IMR-90 (cell line): Measurements from ENCODE around the gene LLPH. TPM values are rescaled to one million over a fixed set of nuclear protein-coding genes. Genes with fewer than 3 reads are reported as not detected.

ENCODE experiments used
- ATAC-seq: fragments of 200-7000 bp; cut with Tn5 transposase; 2 replicates; pipeline ENCODE4 v1.9.1; 2020; ENCODE audit warnings: low read depth, mild to moderate bottlenecking, moderate library complexity
- BruUV-seq: library from RNA; stranded (reverse); fragments of 400-500 nt; replicated peaks from 2 replicates; lab custom pipeline; 2021; lab: Mats Ljungman, UMichigan
- CTCF ChIA-PET: fragments of 300-600 bp; formaldehyde crosslinking; extraction: SDS; loops from one replicate; lab custom pipeline; 2021; ENCODE audit warnings: antibody characterized with exemption; lab: Yijun Ruan, JAX
- POLR2A ChIA-PET: fragments of 300-600 bp; sonication (Branson Sonifier 250); formaldehyde crosslinking; loops from one replicate; lab custom pipeline; 2022; ENCODE audit warnings: antibody characterized with exemption; ENCODE audit not compliant: unreplicated experiment; lab: Charles Lee
- DNase-seq: peaks from one replicate; pipeline ENCODE4 v3.0.0; 2013
- H2AFZ ChIP-seq: replicated peaks from 2 replicates; pipeline ENCODE3; 2013; ENCODE audit warnings: low read length, mild to moderate bottlenecking; ENCODE audit not compliant: poor library complexity
- H2AK5ac ChIP-seq: 2 replicates; pipeline ENCODE4 v1.6.1; 2013; ENCODE audit warnings: low read depth, low read length, inconsistent platforms
- H2AK9ac ChIP-seq: replicated peaks from 2 replicates; pipeline ENCODE3; 2013; ENCODE audit warnings: mild to moderate bottlenecking, low read depth, low read length, moderate library complexity; ENCODE audit not compliant: poor library complexity
- H2BK120ac ChIP-seq: 2 replicates; pipeline ENCODE4 v1.6.1; 2013; ENCODE audit warnings: low read depth, low read length, inconsistent platforms
- H2BK15ac ChIP-seq: 3 replicates; pipeline ENCODE4 v1.6.1; 2013; ENCODE audit warnings: low read depth, low read length, inconsistent platforms
- H2BK20ac ChIP-seq: 2 replicates; pipeline ENCODE4 v1.6.1; 2013; ENCODE audit warnings: low read depth, mild to moderate bottlenecking, inconsistent platforms, low read length, moderate library complexity
- H2BK5ac ChIP-seq: 2 replicates; pipeline ENCODE4 v1.6.1; 2013; ENCODE audit warnings: mild to moderate bottlenecking, low read depth, low read length, inconsistent platforms; ENCODE audit not compliant: poor library complexity, severe bottlenecking
- H3K14ac ChIP-seq: replicated peaks from 2 replicates; pipeline ENCODE4 v1.6.1; 2013; ENCODE audit warnings: low read depth, low read length, inconsistent platforms
- H3K18ac ChIP-seq: 2 replicates; pipeline ENCODE4 v1.6.1; 2013; ENCODE audit warnings: low read depth, low read length, control low read depth
- H3K23ac ChIP-seq: 2 replicates; pipeline ENCODE4 v1.6.1; 2013; ENCODE audit warnings: low read depth, low read length, inconsistent platforms
- H3K27ac ChIP-seq: 2 replicates; pipeline ENCODE4 v1.5.1; 2013; ENCODE audit warnings: mild to moderate bottlenecking, control low read depth, low read length; ENCODE audit not compliant: insufficient read depth
- H3K27me3 ChIP-seq: 2 replicates; pipeline ENCODE4 v1.6.1; 2013; ENCODE audit warnings: low read length; ENCODE audit not compliant: control insufficient read depth, insufficient read depth
- H3K36me3 ChIP-seq: 2 replicates; pipeline ENCODE4 v1.6.1; 2013; ENCODE audit warnings: low read length, mixed read lengths; ENCODE audit not compliant: control insufficient read depth, insufficient read depth
- H3K4ac ChIP-seq: 2 replicates; pipeline ENCODE4 v1.6.1; 2013; ENCODE audit warnings: low read depth, low read length, inconsistent platforms
- H3K4me1 ChIP-seq: 2 replicates; pipeline ENCODE4 v1.6.1; 2013; ENCODE audit warnings: low read length, mixed read lengths; ENCODE audit not compliant: control insufficient read depth, insufficient read depth
- H3K4me2 ChIP-seq: 2 replicates; pipeline ENCODE4 v1.6.1; 2013; ENCODE audit warnings: low read depth, mild to moderate bottlenecking, control low read depth, low read length, moderate library complexity
- H3K4me3 ChIP-seq: 2 replicates; pipeline ENCODE4 v1.5.1; 2013; ENCODE audit warnings: low read depth, mild to moderate bottlenecking, control low read depth, low read length, moderate library complexity; ENCODE audit not compliant: insufficient read depth
- H3K56ac ChIP-seq: 2 replicates; pipeline ENCODE4 v1.6.1; 2013; ENCODE audit warnings: low read length, inconsistent platforms; ENCODE audit not compliant: insufficient read depth; ENCODE audit errors: extremely low read depth
- H3K79me1 ChIP-seq, 2 experiments: 2 replicates each; pipeline ENCODE4 v1.6.1; 2013; ENCODE audit warnings: low read length in 2 of 2, inconsistent platforms in 1 of 2, low read depth in 1 of 2
- H3K9ac ChIP-seq: 2 replicates; pipeline ENCODE4 v1.6.1; 2013; ENCODE audit warnings: low read depth, low read length, control low read depth
- H3K9me1 ChIP-seq: 2 replicates; pipeline ENCODE4 v1.6.1; 2013; ENCODE audit warnings: low read length, inconsistent platforms; ENCODE audit not compliant: insufficient read depth
- H3K9me3 ChIP-seq: 2 replicates; pipeline ENCODE4 v1.6.1; 2013; ENCODE audit warnings: low read length; ENCODE audit not compliant: control insufficient read depth, insufficient read depth
- H4K20me1 ChIP-seq: 2 replicates; pipeline ENCODE4 v1.6.1; 2013; ENCODE audit warnings: low read length, inconsistent platforms; ENCODE audit not compliant: insufficient read depth
- H4K5ac ChIP-seq: 2 replicates; pipeline ENCODE4 v1.6.1; 2013; ENCODE audit warnings: mild to moderate bottlenecking, low read depth, low read length, control low read depth
- H4K8ac ChIP-seq, 2 experiments: 2 replicates each; pipeline ENCODE4 v1.6.1; 2013; ENCODE audit warnings: low read depth in 2 of 2, low read length in 2 of 2, control low read depth in 1 of 2, inconsistent platforms in 1 of 2
- H4K91ac ChIP-seq: 2 replicates; pipeline ENCODE4 v1.6.1; 2013; ENCODE audit warnings: low read depth, low read length, inconsistent platforms; ENCODE audit not compliant: insufficient read depth
- CEBPB ChIP-seq: IDR thresholded peaks from 2 replicates; pipeline ENCODE4 v1.6.1; 2012; ENCODE audit warnings: low read depth, low read length, improper control_type of control experiment
- CHD1 ChIP-seq: IDR thresholded peaks from 2 replicates; pipeline ENCODE4 v1.6.1; 2012; ENCODE audit warnings: low read depth, low read length, improper control_type of control experiment
- FOS ChIP-seq: fragments of 150-350 bp; IDR thresholded peaks from 2 replicates; pipeline ENCODE4 v1.6.1; 2016; ENCODE audit warnings: low read depth, low read length
- MAZ ChIP-seq: IDR thresholded peaks from 2 replicates; pipeline ENCODE4 v1.6.1; 2012; ENCODE audit warnings: low read depth, mild to moderate bottlenecking, low read length, improper control_type of control experiment, moderate library complexity, borderline replicate concordance
- MXI1 ChIP-seq: IDR thresholded peaks from 2 replicates; pipeline ENCODE4 v1.6.1; 2012; ENCODE audit warnings: low read depth, mild to moderate bottlenecking, low read length, moderate library complexity, borderline replicate concordance
- NFE2L2 ChIP-seq: fragments of 150-350 bp; IDR thresholded peaks from 2 replicates; pipeline ENCODE4 v1.6.1; 2016; ENCODE audit warnings: low read depth, mild to moderate bottlenecking, low read length
- POLR2A ChIP-seq: IDR thresholded peaks from 2 replicates; pipeline ENCODE4 v1.6.1; 2012; ENCODE audit warnings: mild to moderate bottlenecking, low read depth, low read length
- RAD21 ChIP-seq: IDR thresholded peaks from 2 replicates; pipeline ENCODE4 v1.6.1; 2012; ENCODE audit warnings: low read length, improper control_type of control experiment
- RCOR1 ChIP-seq: IDR thresholded peaks from 2 replicates; pipeline ENCODE4 v1.6.1; 2012; ENCODE audit warnings: mild to moderate bottlenecking, low read length, improper control_type of control experiment; ENCODE audit not compliant: insufficient replicate concordance
- RFX5 ChIP-seq: IDR thresholded peaks from 2 replicates; pipeline ENCODE4 v1.8.0; 2012; ENCODE audit warnings: low read depth, mild to moderate bottlenecking, low read length, moderate library complexity
- SMC3 ChIP-seq: fragments of 150-350 bp; IDR thresholded peaks from 2 replicates; pipeline ENCODE4 v1.6.1; 2016; ENCODE audit warnings: low read depth, mild to moderate bottlenecking, antibody characterized with exemption, low read length, moderate library complexity
- WGBS, 2 experiments: methylation state at CpG; one replicate each; pipeline versions ENCODE4 v1.1.5 to v1.1.7; 2013; ENCODE audit warnings: missing lambda C conversion rate in 2 of 2; ENCODE audit not compliant: insufficient read length in 1 of 2; ENCODE audit errors: extremely low coverage in 2 of 2; 5-methylcytosine and 5-hydroxymethylcytosine counted together
- dilution Hi-C: fragments of 300-500 bp; cut with HindIII; formaldehyde crosslinking; loops from one replicate; pipeline ENCODE4 v1.14.3; 2018; ENCODE audit warnings: low sequenced_read_pairs; ENCODE audit not compliant: unreplicated experiment
- in situ Hi-C: fragments of 300-500 bp; cut with MboI; formaldehyde crosslinking; loops from 3 replicates; pipeline ENCODE4 v1.14.3; 2019; ENCODE audit warnings: low sequenced_read_pairs, inconsistent platforms, mixed read lengths
- intact Hi-C: fragments of 100-400 bp; cut with micrococcal nuclease; formaldehyde crosslinking; loops from 2 replicates; pipeline ENCODE4 v1.10.0; 2022
- polyA plus RNA-seq, 3 experiments: library from polyadenylated mRNA; depleted of rRNA; stranded (reverse); fragments of >200 nt; gene quantifications; 2 replicates each; pipeline ENCODE4 v1.2.3, GENCODE V29; 2012; ENCODE audit warnings: low replicate concordance in 1 of 3
- total RNA-seq: library from RNA; depleted of rRNA; stranded (reverse); fragments of >200 nt; gene quantifications from 2 replicates; pipeline ENCODE4 v1.2.3, GENCODE V29; 2012
- TF ChIP-seq, protein P1 (sequence below): fragments of 150-350 bp; IDR thresholded peaks from 2 replicates; pipeline ENCODE4 v1.6.1; 2016; ENCODE audit warnings: low read depth, mild to moderate bottlenecking, low read length, moderate library complexity, borderline replicate concordance
- TF ChIP-seq, protein P2 (sequence below): fragments of 150-350 bp; IDR thresholded peaks from 2 replicates; pipeline ENCODE4 v1.6.1; 2017; ENCODE audit warnings: mild to moderate bottlenecking, antibody characterized with exemption, low read length, low read depth

Gene LLPH
- total and polyA plus RNA-seq, 2 of the 4 experiments (the other 2 are of a cell fraction), result 2.7 to 17.0 TPM

DNA sequence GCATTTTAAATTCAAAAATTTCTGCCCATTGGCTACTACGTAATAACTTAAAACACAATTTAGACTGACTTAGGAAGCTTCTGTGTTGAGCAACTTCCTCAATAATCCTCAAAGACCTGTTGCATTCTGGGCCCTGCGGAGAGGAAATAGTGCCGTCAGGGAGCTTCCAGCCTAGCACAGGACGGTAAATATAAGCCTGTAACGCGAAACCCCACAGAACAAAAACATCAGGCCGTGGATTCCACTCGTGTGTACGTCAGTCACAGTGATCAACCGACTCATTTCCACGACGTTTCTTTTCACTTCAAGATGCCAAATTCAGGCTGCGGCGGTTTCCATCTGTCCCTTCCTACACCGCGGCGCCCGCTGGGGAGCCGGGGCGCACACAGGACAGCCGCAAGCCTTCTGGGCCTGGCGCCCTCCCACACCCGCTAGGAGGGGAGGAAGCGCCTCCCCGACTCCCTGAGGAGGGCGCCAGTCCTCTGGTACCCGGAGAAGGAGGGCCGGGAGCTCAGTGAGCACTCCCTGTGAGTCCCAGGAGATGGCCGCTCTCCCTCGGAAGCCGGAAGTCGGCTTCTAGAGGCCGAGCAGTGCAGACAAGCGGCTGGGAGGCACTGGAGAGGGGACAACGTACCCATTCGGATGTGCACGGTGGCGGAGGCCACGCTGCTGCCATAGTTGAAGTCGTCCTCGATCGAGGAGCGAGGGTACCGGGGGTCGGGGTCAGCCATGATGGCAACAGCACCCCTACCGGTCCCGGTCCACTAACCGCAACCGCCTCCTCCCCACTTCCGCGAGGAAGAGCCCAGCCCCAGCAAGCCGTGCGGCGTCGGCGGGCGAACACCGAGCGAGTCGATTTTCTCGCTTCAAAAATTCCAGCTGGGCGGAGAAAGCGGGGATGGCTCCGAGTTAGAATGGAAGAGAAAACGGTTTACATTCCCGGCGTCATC, 38.9 kb upstream of the LLPH start, which contains the start of gene TMBIM4:
Gene TMBIM4, minus strand, starts transcription at position 776 of the 950 bp plus-strand sequence. Its CDS starts 45 bp downstream, at position 731.
- ChIA-PET CTCF (interaction anchor here (0.6 to 2.2 kb wide), 5 partner anchors 12 to 1298 kb away, joined by 3 to 7 read pairs (median 3); no protein-coding TSS in a partner anchor), POLR2A (interaction anchor here (0.6 to 1.0 kb wide), 8 partner anchors 11 to 862 kb away, joined by 3 to 7 read pairs (median 4); no protein-coding TSS in a partner anchor)
- peak within 1 kb of the TSS; percentile 93 for H2AK9ac ChIP-seq
- H4K20me1 ChIP-seq, result no peaks in the 10 kb centered on the region
- peak within 1 kb of the TSS; percentile 96 for H2BK120ac ChIP-seq
- peak within 1 kb of the TSS; percentile 94; the same call in 2 of the 3 replicates for H2BK15ac ChIP-seq
- H3K4me2 ChIP-seq, result peak within 1 kb of the TSS; percentile 92
- H2BK20ac ChIP-seq, result peak within 1 kb of the TSS; percentile 85
- no TSS peak for BruUV-seq
- in situ Hi-C loops, result loop anchor here (25.0 kb wide), 1 partner anchor 243 kb away; no protein-coding TSS in a partner anchor
- peak within 1 kb of the TSS; percentile 99 for H3K27ac ChIP-seq
- peak within 1 kb of the TSS; percentile 89 to 100 for H4K8ac ChIP-seq
- peak within 1 kb of the TSS; percentile 99 for H4K91ac ChIP-seq
- H2AFZ ChIP-seq, result peak within 1 kb of the TSS; percentile 99
- H3K23ac ChIP-seq, result peak within 1 kb of the TSS; percentile 97
- peak within 1 kb of the TSS; percentile 96 for H3K18ac ChIP-seq
- H3K56ac ChIP-seq, result peak within 1 kb of the TSS; percentile 97
- peaks cover 2% of the 10 kb centered on the region; the same call in 1 of the 2 replicates for H3K4me1 ChIP-seq
- H3K79me1 ChIP-seq, result peaks cover 17 to 27% of the 10 kb centered on the region in 2 experiments; a peak in 3 of 4 replicates
- intact Hi-C loops, result no loop called here
- H3K9me3 ChIP-seq, result peaks cover 2% of the 10 kb centered on the region; the same call in 1 of the 2 replicates
- H3K14ac ChIP-seq, result peak within 1 kb of the TSS; percentile 97
- H3K9me1 ChIP-seq, result no peaks in the 10 kb centered on the region
- peak within 1 kb of the TSS; percentile 99 for H4K5ac ChIP-seq
- no peaks in the 10 kb centered on the region for H3K27me3 ChIP-seq
- H3K4ac ChIP-seq, result peak within 1 kb of the TSS; percentile 97
- peak within 1 kb of the TSS; percentile 83 for H3K4me3 ChIP-seq
- WGBS, 2 experiments, result 1% methylated on average over 26 of the region's 67 CpGs; no CpG with 5 or more reads in 1 of the 2 experiments
- no peaks in the 10 kb centered on the region; the same call in 1 of the 2 replicates for H3K36me3 ChIP-seq
- ATAC-seq (peak; percentile 92), DNase-seq (peak; percentile 95)
- peak within 1 kb of the TSS; percentile 94 for H2AK5ac ChIP-seq
- peak within 1 kb of the TSS; percentile 95 for H3K9ac ChIP-seq
- dilution Hi-C loops, result no loop called here
- H2BK5ac ChIP-seq, result peak within 1 kb of the TSS; percentile 97
- TF ChIP-seq CEBPB (peak; percentile 96), SMC3 (peak; percentile 4; the same call in 1 of the 2 replicates), RAD21 (peak; percentile 19; the same call in 1 of the 2 replicates), POLR2A (peak; percentile 80), CHD1 (no peak), FOS (no peak), NFE2L2 (no peak), RFX5 (no peak), RCOR1 (no peak), MAZ (peak; percentile 81; the same call in 1 of the 2 replicates), MXI1 (peak; percentile 52; the same call in 1 of the 2 replicates)
- TF ChIP-seq, protein P1, sequence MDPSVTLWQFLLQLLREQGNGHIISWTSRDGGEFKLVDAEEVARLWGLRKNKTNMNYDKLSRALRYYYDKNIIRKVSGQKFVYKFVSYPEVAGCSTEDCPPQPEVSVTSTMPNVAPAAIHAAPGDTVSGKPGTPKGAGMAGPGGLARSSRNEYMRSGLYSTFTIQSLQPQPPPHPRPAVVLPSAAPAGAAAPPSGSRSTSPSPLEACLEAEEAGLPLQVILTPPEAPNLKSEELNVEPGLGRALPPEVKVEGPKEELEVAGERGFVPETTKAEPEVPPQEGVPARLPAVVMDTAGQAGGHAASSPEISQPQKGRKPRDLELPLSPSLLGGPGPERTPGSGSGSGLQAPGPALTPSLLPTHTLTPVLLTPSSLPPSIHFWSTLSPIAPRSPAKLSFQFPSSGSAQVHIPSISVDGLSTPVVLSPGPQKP, result no peak
- TF ChIP-seq, protein P2, sequence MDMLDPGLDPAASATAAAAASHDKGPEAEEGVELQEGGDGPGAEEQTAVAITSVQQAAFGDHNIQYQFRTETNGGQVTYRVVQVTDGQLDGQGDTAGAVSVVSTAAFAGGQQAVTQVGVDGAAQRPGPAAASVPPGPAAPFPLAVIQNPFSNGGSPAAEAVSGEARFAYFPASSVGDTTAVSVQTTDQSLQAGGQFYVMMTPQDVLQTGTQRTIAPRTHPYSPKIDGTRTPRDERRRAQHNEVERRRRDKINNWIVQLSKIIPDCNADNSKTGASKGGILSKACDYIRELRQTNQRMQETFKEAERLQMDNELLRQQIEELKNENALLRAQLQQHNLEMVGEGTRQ, result no peak
